H1 (cell line): Measurements from ENCODE around the gene TP53TG3B. TPM values are rescaled to one million over a fixed set of nuclear protein-coding genes. Genes with fewer than 3 reads are reported as not detected.
"Not testable (repeated sequence)": the region's sequence is repeated elsewhere in the genome, so short reads cannot be mapped to it uniquely, and the experiment has no call there.

Source experiments
- CTCF ChIA-PET: fragments of 300-600 bp; sonication (Branson Sonifier 250); formaldehyde crosslinking; loops from one replicate; lab custom pipeline; 2021; ENCODE audit not compliant: partially characterized antibody; lab: Charles Lee
- POLR2A ChIA-PET: fragments of 300-600 bp; sonication (Branson Sonifier 250); formaldehyde crosslinking; loops from one replicate; lab custom pipeline; 2021; ENCODE audit warnings: inconsistent platforms; ENCODE audit not compliant: partially characterized antibody; lab: Charles Lee
- DNase-seq, 2 experiments: peaks; one replicate each; pipeline versions ENCODE4 v3.0.0 to v3.0.0-alpha.2; 2010 to 2022; ENCODE audit warnings: low spot score in 2 of 2, low read depth in 1 of 2, mixed read lengths in 1 of 2
- FAIRE-seq: peaks from 2 replicates; lab custom pipeline; 2011; peaks lifted over from hg19 to GRCh38; lab: Jason Lieb, UNC
- H2AFZ ChIP-seq: 2 replicates; pipeline ENCODE4 v1.8.1; 2012; ENCODE audit warnings: low read length, inconsistent platforms
- H2AK5ac ChIP-seq: 2 replicates; pipeline ENCODE4 v1.6.1; 2013; ENCODE audit warnings: low read depth, low read length
- H2BK120ac ChIP-seq: replicated peaks from 2 replicates; pipeline ENCODE3; 2013; ENCODE audit warnings: low read depth, low read length, inconsistent platforms
- H2BK12ac ChIP-seq: 2 replicates; pipeline ENCODE4 v1.6.1; 2013; ENCODE audit warnings: low read depth, low read length
- H2BK15ac ChIP-seq: 2 replicates; pipeline ENCODE4 v1.6.1; 2013; ENCODE audit warnings: low read length
- H2BK20ac ChIP-seq: 2 replicates; pipeline ENCODE4 v1.6.1; 2013; ENCODE audit warnings: low read length
- H2BK5ac ChIP-seq: 2 replicates; pipeline ENCODE4 v1.6.1; 2013; ENCODE audit warnings: low read depth, low read length
- H3K14ac ChIP-seq: 2 replicates; pipeline ENCODE4 v1.6.1; 2013; ENCODE audit warnings: inconsistent platforms; ENCODE audit not compliant: insufficient read length
- H3K18ac ChIP-seq: 2 replicates; pipeline ENCODE4 v1.6.1; 2013; ENCODE audit warnings: low read length; ENCODE audit errors: extremely low read depth
- H3K23ac ChIP-seq: 2 replicates; pipeline ENCODE4 v1.6.1; 2013; ENCODE audit warnings: inconsistent platforms; ENCODE audit not compliant: insufficient read length
- H3K23me2 ChIP-seq: 2 replicates; pipeline ENCODE4 v1.6.1; 2013; ENCODE audit warnings: low read depth, low read length
- H3K27ac ChIP-seq: 2 replicates; pipeline ENCODE4 v1.6.1; 2011; ENCODE audit warnings: low read depth, low read length, inconsistent platforms
- H3K27me3 ChIP-seq, 4 experiments: replicated peaks in 1 of 4; 1 replicate in 1 of 4; 2 replicates in 3 of 4; pipeline versions ENCODE4 v1.6.1 to v1.8.1; 2011 to 2013; ENCODE audit warnings: low read length in 3 of 4, mild to moderate bottlenecking in 3 of 4, inconsistent platforms in 2 of 4, mixed read lengths in 2 of 4, moderate library complexity in 1 of 4; ENCODE audit not compliant: control insufficient read depth in 3 of 4, insufficient read depth in 3 of 4; ENCODE audit errors: extremely low read depth in 1 of 4
- H3K36me3 ChIP-seq, 4 experiments: 2 replicates each; pipeline versions ENCODE4 v1.6.1 to v1.8.1; 2011 to 2013; ENCODE audit warnings: mild to moderate bottlenecking in 4 of 4, low read length in 3 of 4, moderate library complexity in 2 of 4, control low read depth in 1 of 4, inconsistent platforms in 1 of 4; ENCODE audit not compliant: insufficient read depth in 4 of 4, control insufficient read depth in 2 of 4
- H3K4ac ChIP-seq: replicated peaks from 2 replicates; pipeline ENCODE3; 2013; ENCODE audit warnings: low read length, low read depth, mixed read lengths, inconsistent platforms; ENCODE audit not compliant: insufficient read length
- H3K4me1 ChIP-seq, 4 experiments: replicated peaks in 1 of 4; 1 replicate in 1 of 4; 2 replicates in 3 of 4; pipeline versions ENCODE4 v1.6.1 to v1.8.1; 2011 to 2013; ENCODE audit warnings: low read length in 3 of 4, inconsistent platforms in 2 of 4, mixed read lengths in 1 of 4; ENCODE audit not compliant: insufficient read depth in 4 of 4, control insufficient read depth in 3 of 4
- H3K4me2 ChIP-seq, 2 experiments: 2 replicates each; pipeline versions ENCODE4 v1.6.1 to v1.8.1; 2011 to 2013; ENCODE audit warnings: low read depth in 2 of 2, low read length in 2 of 2, control low read depth in 1 of 2, inconsistent platforms in 1 of 2, mild to moderate bottlenecking in 1 of 2; ENCODE audit not compliant: insufficient read depth in 1 of 2
- H3K4me3 ChIP-seq, 4 experiments: fragments of 200-600, 300-600 bp in 1 of 4; sonication (generic), shearing (Covaris generic), sonication (Bioruptor Twin) in 1 of 4; 2 replicates each; pipeline versions ENCODE4 v1.5.1 to v1.8.1; 2011 to 2016; ENCODE audit warnings: low read length in 4 of 4, low read depth in 3 of 4, control low read depth in 2 of 4, inconsistent platforms in 2 of 4, mild to moderate bottlenecking in 2 of 4, mixed read lengths in 1 of 4, moderate library complexity in 1 of 4; ENCODE audit not compliant: insufficient read depth in 2 of 4; ENCODE audit errors: extremely low read depth in 1 of 4
- H3K56ac ChIP-seq: replicated peaks from 2 replicates; pipeline ENCODE3; 2013; ENCODE audit warnings: low read depth, mild to moderate bottlenecking, mixed read lengths, low read length, inconsistent platforms; ENCODE audit not compliant: insufficient read length
- H3K79me1 ChIP-seq: 2 replicates; pipeline ENCODE4 v1.6.1; 2013; ENCODE audit warnings: low read depth, low read length, control low read depth
- H3K79me2 ChIP-seq, 2 experiments: 2 replicates each; pipeline versions ENCODE4 v1.6.1 to v1.8.1; 2012 to 2013; ENCODE audit warnings: low read length in 2 of 2, mild to moderate bottlenecking in 2 of 2, inconsistent platforms in 1 of 2; ENCODE audit not compliant: insufficient read depth in 2 of 2, control insufficient read depth in 1 of 2
- H3K9ac ChIP-seq, 4 experiments: replicated peaks in 1 of 4; 1 replicate in 1 of 4; 2 replicates in 3 of 4; pipeline versions ENCODE4 v1.6.1 to v1.8.1; 2011 to 2013; ENCODE audit warnings: low read depth in 3 of 4, low read length in 3 of 4, control low read depth in 2 of 4, mild to moderate bottlenecking in 2 of 4, moderate library complexity in 2 of 4, inconsistent platforms in 1 of 4; ENCODE audit errors: extremely low read depth in 1 of 4
- H3K9me3 ChIP-seq, 2 experiments: 2 replicates each; pipeline versions ENCODE4 v1.6.1 to v1.8.1; 2012 to 2013; ENCODE audit warnings: mild to moderate bottlenecking in 2 of 2, moderate library complexity in 2 of 2, control low read depth in 1 of 2, inconsistent platforms in 1 of 2, low read depth in 1 of 2, low read length in 1 of 2, mixed read lengths in 1 of 2; ENCODE audit not compliant: insufficient read depth in 2 of 2
- H4K20me1 ChIP-seq, 2 experiments: replicated peaks in 1 of 2; 2 replicates each; pipeline versions ENCODE3 to v1.8.1; 2011 to 2013; ENCODE audit warnings: inconsistent platforms in 2 of 2, low read length in 2 of 2, mild to moderate bottlenecking in 1 of 2; ENCODE audit not compliant: insufficient read depth in 2 of 2, control insufficient read depth in 1 of 2
- H4K5ac ChIP-seq: 2 replicates; pipeline ENCODE4 v1.6.1; 2013; ENCODE audit warnings: low read length, low read depth, mixed read lengths, inconsistent platforms; ENCODE audit not compliant: insufficient read length
- H4K8ac ChIP-seq: 2 replicates; pipeline ENCODE4 v1.8.0; 2013; ENCODE audit warnings: mild to moderate bottlenecking, moderate library complexity, low read length, inconsistent platforms; ENCODE audit not compliant: insufficient read depth; ENCODE audit errors: extremely low read depth
- H4K91ac ChIP-seq: replicated peaks from 2 replicates; pipeline ENCODE3; 2013; ENCODE audit warnings: low read length, mixed read lengths, inconsistent platforms; ENCODE audit not compliant: insufficient read length
- WGBS, 2 experiments: shearing (Covaris generic) in 1 of 2; methylation state at CpG; one replicate each; pipeline versions ENCODE4 v1.1.6 to v1.1.7; 2013 to 2015; ENCODE audit warnings: low lambda C conversion rate in 2 of 2, mixed read lengths in 2 of 2, inconsistent platforms in 1 of 2, low coverage in 1 of 2, missing lambda C conversion rate in 1 of 2; ENCODE audit not compliant: insufficient replicate concordance in 2 of 2, insufficient coverage in 1 of 2, insufficient read length in 1 of 2; ENCODE audit errors: extremely low coverage in 1 of 2, missing lambda C conversion rate in 1 of 2; 5-methylcytosine and 5-hydroxymethylcytosine counted together
- polyA plus RNA-seq, 7 experiments: library from polyadenylated mRNA; depleted of rRNA in 3 of 7; stranded (reverse) in 5 of 7; unstranded in 2 of 7; fragments of >200 nt in 5 of 7; fragments of 200-250 nt in 2 of 7; gene quantifications; 1 replicate in 5 of 7; 2 replicates in 1 of 7; 4 replicates in 1 of 7; pipeline versions ENCODE4 v1.2.1 to v1.2.3, GENCODE V29; 2011 to 2013; ENCODE audit warnings: missing spikeins in 2 of 7, mixed read lengths in 2 of 7
- total RNA-seq: library from RNA; stranded (reverse); fragmentation: NEBNext Ultra II Directional; extraction: Animal tissue kit (Norgen Biotek cat#: 25700); gene quantifications from 2 replicates; pipeline ENCODE4 v1.2.1, GENCODE V29; 2021

TP53TG3B gene
- total and polyA plus RNA-seq, 2 of the 8 experiments (the other 6 are each of a cell fraction or from before 2014, with no cell fraction given), result not detected

DNA sequence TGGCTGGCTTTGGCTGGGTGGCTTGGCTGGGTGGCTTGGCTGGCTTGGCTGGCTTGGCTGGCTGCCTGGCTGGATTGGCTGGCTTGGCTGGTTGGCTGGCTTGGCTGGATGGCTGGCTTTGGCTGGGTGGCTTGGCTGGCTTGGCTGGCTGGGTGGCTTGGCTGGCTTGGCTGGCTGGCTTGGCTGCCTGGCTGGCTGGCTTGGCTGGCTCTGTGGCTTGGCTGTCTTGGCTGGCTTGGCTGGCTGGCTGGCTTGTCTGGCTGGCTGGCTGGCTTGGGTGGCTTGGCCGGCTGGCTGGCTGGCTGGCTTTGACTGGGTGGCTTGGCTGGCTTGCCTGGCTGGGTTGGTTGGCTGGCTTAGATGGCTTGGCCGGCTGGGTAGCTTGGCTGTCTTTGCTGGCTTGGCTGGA lies 22.1 kb upstream of the TP53TG3B start:
- H4K5ac ChIP-seq, H3K23ac ChIP-seq, H2AK5ac ChIP-seq, POLR2A ChIA-PET, H3K9ac ChIP-seq, H2BK20ac ChIP-seq, H2BK120ac ChIP-seq, H3K4me1 ChIP-seq, H2AFZ ChIP-seq, H3K79me2 ChIP-seq, H3K4me3 ChIP-seq, H3K36me3 ChIP-seq, H3K23me2 ChIP-seq, H2BK5ac ChIP-seq, H3K56ac ChIP-seq, H3K79me1 ChIP-seq, H3K4ac ChIP-seq, H4K91ac ChIP-seq, H4K8ac ChIP-seq, H3K18ac ChIP-seq, H2BK15ac ChIP-seq, H3K4me2 ChIP-seq, FAIRE-seq, H3K27ac ChIP-seq, CTCF ChIA-PET, H3K14ac ChIP-seq, H3K27me3 ChIP-seq, H4K20me1 ChIP-seq, H2BK12ac ChIP-seq: not testable (repeated sequence)
- peak in 1 of 2 experiments; percentile 38 for DNase-seq
- H3K9me3 ChIP-seq, result peaks cover 0 to 32% of the 10 kb centered on the region in 2 experiments; a peak in 3 of 4 replicates
- 70% methylated on average over 2 of the region's 2 CpGs; no CpG with 5 or more reads in 1 of the 2 experiments for WGBS, 2 experiments
